A673 (cell line): ENCODE results near the gene SPON2.

Source experiments
- EZH2 ChIP-seq: fragments of 200-600 bp; sonication (generic); IDR thresholded peaks from 2 replicates; pipeline ENCODE4 v1.6.1; 2017; ENCODE audit warnings: borderline replicate concordance, low read depth, mild to moderate bottlenecking, mixed read lengths, antibody characterized with exemption, low read length; ENCODE audit not compliant: poor library complexity, severe bottlenecking
- TF ChIP-seq, protein P1 (sequence below): fragments of 300-800, 200-600 bp; sonication (generic); conservative IDR thresholded peaks from 2 replicates; pipeline ENCODE4 v1.5.1; 2017; ENCODE audit warnings: low read depth, mild to moderate bottlenecking, antibody characterized with exemption, low read length, moderate library complexity, mixed read lengths

GRCh38 chr4:1175635-1176229 is 3.3 kb upstream of the SPON2 start:
- TF ChIP-seq, protein P1, sequence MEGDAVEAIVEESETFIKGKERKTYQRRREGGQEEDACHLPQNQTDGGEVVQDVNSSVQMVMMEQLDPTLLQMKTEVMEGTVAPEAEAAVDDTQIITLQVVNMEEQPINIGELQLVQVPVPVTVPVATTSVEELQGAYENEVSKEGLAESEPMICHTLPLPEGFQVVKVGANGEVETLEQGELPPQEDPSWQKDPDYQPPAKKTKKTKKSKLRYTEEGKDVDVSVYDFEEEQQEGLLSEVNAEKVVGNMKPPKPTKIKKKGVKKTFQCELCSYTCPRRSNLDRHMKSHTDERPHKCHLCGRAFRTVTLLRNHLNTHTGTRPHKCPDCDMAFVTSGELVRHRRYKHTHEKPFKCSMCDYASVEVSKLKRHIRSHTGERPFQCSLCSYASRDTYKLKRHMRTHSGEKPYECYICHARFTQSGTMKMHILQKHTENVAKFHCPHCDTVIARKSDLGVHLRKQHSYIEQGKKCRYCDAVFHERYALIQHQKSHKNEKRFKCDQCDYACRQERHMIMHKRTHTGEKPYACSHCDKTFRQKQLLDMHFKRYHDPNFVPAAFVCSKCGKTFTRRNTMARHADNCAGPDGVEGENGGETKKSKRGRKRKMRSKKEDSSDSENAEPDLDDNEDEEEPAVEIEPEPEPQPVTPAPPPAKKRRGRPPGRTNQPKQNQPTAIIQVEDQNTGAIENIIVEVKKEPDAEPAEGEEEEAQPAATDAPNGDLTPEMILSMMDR = no peak
- no peak for TF ChIP-seq EZH2
